Activated naive CD4-positive, alpha-beta T cell treated with anti-CD3 and anti-CD28 coated beads, Interleukin-2, amount 50 U/mL, for 24 hours (primary cell): ENCODE data around the gene CKB.
"Not testable (repeated sequence)": the region's sequence is repeated elsewhere in the genome, so short reads cannot be mapped to it uniquely, and the experiment has no call there.

Source experiments
- H3K27ac Mint-ChIP-seq: one replicate; pipeline ENCODE4 v1.8.0; 2021; ENCODE audit warnings: mild to moderate bottlenecking, mixed read lengths
- H3K27me3 Mint-ChIP-seq: one replicate; pipeline ENCODE4 v1.8.0; 2021; ENCODE audit warnings: mixed read lengths
- H3K36me3 Mint-ChIP-seq: one replicate; pipeline ENCODE4 v1.8.0; 2021; ENCODE audit warnings: mixed read lengths
- H3K4me1 Mint-ChIP-seq: one replicate; pipeline ENCODE4 v1.8.0; 2021; ENCODE audit warnings: mixed read lengths
- H3K4me3 Mint-ChIP-seq: one replicate; pipeline ENCODE4 v1.8.0; 2021; ENCODE audit warnings: mild to moderate bottlenecking, mixed read lengths
- H3K9me3 Mint-ChIP-seq: one replicate; pipeline ENCODE4 v1.8.0; 2021; ENCODE audit warnings: mixed read lengths

Gene CKB

GRCh38 chr14:103514596-103515421, 7.8 kb downstream of the CKB start:
- Mint-ChIP-seq H3K9me3 (no peaks in the 10 kb centered on the region), H3K27me3 (peaks cover 2% of the 10 kb centered on the region)

GRCh38 chr14:103512701-103513611, 9.7 kb downstream of the CKB start:
- no peaks in the 10 kb centered on the region for H3K4me1 Mint-ChIP-seq
- peak overlapping the region; percentile 51 for H3K27ac Mint-ChIP-seq
- peaks cover 5% of the 10 kb centered on the region for H3K36me3 Mint-ChIP-seq
- no peaks in the 10 kb centered on the region for H3K27me3 Mint-ChIP-seq
- no peak overlapping the region for H3K4me3 Mint-ChIP-seq
- no peaks in the 10 kb centered on the region for H3K9me3 Mint-ChIP-seq

More at GRCh38 chr14:103514596-103515421, 7.8 kb downstream of the CKB start:
- Mint-ChIP-seq H3K4me1 (peaks cover 11% of the 10 kb centered on the region), H3K36me3 (peaks cover 4% of the 10 kb centered on the region), H3K4me3 (no peak overlapping the region), H3K27ac (no peak overlapping the region)

DNA sequence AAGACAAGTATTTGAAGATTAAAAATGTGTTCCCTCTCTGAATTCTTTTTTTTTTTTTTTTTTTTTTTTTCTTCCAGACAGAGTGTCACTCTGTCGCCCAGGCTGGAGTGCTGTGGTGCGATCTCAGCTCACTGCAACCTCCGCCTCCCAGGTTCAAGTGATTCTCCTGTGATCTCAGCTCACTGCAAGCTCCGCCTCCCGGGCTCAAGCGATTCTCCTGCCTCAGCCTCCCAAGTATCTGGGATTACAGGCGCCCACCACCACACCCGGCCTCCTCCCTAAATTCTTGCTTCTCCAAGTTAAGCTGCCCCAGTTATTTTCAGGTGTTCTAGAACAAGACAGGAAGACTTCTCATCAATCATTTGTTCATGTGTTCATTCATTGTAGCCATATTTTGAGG, 10.4 kb downstream of the CKB start:
- H3K4me1 Mint-ChIP-seq, H3K9me3 Mint-ChIP-seq, H3K4me3 Mint-ChIP-seq, H3K27ac Mint-ChIP-seq, H3K27me3 Mint-ChIP-seq, H3K36me3 Mint-ChIP-seq: not testable (repeated sequence)

DNA sequence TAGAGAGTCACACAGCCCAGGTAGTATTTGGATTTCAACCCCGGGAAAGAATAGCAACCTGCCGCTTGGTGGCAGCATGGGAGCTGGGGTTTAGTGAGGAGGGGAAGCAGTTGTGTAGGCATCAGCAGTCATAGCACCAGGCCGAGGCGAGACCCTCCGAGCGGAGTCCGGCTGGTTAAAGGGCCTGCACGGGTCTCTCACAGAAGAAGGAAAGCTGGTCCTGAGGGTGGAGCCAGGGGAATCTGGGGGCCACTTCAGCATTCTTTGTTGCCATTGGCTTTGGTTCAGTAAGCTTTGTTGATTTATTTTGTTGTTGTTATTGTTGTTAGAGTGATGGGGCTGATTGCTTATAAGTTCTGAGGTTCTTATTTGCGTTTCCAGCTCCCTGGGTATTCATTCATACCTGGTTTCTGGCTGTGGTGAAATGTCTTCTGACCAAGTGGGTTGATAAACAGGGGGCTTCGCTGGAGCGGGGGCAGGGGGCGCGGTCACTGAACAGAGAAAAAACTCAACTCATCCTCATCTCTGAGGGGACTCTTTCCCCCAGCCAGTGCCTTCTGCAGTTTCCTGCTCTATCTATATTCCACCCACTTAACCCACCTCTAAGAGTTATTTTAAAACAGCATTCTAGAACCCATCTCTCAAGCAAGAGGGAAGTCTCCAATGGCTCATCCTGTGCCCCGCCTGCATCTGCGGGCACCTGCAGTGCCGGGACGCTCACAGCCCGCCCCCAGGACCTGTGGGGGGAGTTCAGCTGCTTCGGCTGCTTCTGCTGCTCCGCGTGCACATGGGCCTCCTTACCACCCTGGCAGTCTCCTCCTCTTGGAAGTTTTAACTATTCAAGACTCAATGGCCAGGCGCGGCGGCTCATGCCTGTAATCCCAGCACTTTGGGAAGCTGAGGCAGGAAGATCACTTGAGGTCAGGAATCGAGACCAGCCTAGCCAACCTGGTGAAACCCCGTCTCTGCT, 11.6 kb downstream of the CKB start:
- Mint-ChIP-seq H3K9me3 (no peaks in the 10 kb centered on the region), H3K4me1 (peaks cover 4% of the 10 kb centered on the region), H3K27me3 (no peaks in the 10 kb centered on the region), H3K36me3 (peaks cover 5% of the 10 kb centered on the region), H3K4me3 (no peak overlapping the region), H3K27ac (no peak overlapping the region)

DNA sequence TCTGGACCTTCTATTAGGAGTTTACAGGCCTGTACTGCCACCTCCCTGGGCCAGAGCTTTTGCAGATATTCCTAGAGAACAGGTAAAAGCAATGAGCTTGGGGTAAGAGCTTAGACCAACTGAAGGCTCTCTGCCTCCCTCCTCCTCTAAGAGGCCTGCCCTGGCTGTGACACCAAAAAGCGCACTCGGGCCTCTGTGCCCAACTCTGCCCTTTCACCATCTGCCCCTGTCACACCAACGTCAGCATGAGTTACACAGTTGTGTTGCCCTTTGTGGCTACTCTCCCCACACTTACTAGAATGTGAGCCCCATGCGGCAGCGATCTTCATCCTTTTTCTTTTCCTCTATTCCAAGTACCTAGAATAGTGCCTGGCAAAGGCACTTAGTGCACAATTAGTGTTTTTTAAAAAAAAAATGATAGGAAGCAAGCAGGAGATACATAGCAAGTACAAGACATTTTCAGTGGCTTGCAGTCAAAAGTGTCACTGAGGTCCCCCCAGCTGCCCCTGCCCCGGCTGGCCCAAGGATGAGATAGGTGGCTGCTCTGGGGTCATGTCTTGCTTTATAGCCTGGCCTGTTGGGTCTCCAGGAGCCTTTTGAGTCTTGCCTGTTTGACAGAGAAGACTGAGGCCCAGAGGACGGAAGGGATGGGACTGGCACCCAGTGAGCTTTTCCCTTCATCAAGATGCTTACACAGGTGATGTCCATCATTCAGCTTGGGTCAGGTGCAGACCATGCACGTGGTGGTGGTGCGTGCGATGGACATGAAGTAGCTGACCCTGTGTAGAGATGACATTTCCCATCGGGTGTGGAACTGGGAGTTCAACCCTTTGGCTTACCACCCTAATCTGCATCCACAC, 12.5 kb downstream of the CKB start:
- Mint-ChIP-seq H3K9me3 (no peaks in the 10 kb centered on the region), H3K36me3 (peaks cover 9% of the 10 kb centered on the region), H3K4me1 (peaks cover 4% of the 10 kb centered on the region), H3K27ac (peak overlapping the region; percentile 46), H3K4me3 (no peak overlapping the region), H3K27me3 (no peaks in the 10 kb centered on the region)

DNA sequence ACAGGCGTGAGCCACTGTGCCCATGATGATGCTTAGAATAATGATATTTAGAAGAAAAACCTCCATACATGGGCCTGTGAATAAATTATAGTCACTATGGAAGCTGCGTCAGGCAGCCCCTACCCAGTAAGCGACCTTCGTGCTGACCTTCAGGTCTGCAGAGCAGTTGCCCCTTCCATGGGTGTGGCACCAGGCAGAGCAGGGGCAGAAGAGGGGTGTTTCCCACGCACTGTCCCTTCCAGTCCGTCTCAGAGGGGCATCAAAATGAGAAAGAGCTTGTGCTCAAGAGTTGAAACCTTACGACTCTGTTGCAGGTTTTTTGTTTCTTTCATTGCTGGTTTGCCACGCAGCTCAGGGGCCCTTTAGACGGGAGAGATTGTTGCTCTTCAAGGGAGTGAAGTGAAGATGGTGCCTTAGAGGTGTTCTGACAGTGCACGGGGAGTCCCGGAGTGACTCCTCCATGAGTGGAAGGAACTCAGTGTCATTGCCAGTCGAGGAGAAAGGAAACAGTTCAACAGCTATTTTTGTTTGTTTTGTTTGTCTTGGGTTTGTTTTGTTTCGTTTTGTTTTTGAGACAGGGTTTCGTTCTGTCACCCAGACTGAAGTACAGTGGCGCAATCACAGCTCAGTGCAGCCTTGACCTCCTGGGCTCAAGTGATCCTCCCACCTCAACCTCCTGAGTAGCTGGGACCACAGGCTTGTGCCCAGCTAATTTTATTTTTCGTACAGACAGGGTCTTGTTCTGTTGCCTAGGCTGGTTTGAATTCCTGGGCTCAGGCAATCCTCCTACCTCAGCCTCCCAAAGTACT, 13.9 kb downstream of the CKB start:
- Mint-ChIP-seq H3K36me3 (peaks cover 10% of the 10 kb centered on the region), H3K4me1 (peaks cover 4% of the 10 kb centered on the region), H3K27ac (no peak overlapping the region), H3K27me3 (no peaks in the 10 kb centered on the region), H3K4me3 (no peak overlapping the region), H3K9me3 (no peaks in the 10 kb centered on the region)

- H3K4me3 Mint-ChIP-seq = no peak overlapping the region
- H3K36me3 Mint-ChIP-seq = peaks cover 10% of the 10 kb centered on the region
- H3K27ac Mint-ChIP-seq = no peak overlapping the region
- H3K27me3 Mint-ChIP-seq = no peaks in the 10 kb centered on the region
- H3K4me1 Mint-ChIP-seq = peaks cover 4% of the 10 kb centered on the region
- no peaks in the 10 kb centered on the region for H3K9me3 Mint-ChIP-seq
These were observed 14.9 kb downstream of the CKB start for GRCh38 chr14:103507751-103508150.

GRCh38 chr14:103504991-103505565, 17.6 kb downstream of the CKB start:
- H3K27ac Mint-ChIP-seq = peak overlapping the region; percentile 38

DNA sequence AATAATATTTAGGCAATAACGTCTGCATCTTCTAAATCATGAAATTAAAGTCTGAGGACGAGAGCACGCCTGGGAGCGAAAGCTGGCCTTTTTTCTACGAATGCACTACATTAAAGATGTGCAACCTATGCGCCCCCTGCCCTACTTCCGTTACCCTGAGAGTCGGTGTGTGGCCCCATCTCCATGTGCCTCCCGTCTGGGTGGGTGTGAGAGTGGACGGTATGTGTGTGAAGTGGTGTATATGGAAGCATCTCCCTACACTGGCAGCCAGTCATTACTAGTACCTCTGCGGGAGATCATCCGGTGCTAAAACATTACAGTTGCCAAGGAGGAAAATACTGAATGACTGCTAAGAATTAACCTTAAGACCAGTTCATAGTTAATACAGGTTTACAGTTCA, 19.3 kb downstream of the CKB start:
- Mint-ChIP-seq H3K27me3 (no peaks in the 10 kb centered on the region), H3K27ac (peak overlapping the region; percentile 17), H3K4me3 (no peak overlapping the region), H3K36me3 (peaks cover 16% of the 10 kb centered on the region), H3K4me1 (peaks cover 13% of the 10 kb centered on the region), H3K9me3 (no peaks in the 10 kb centered on the region)

More at GRCh38 chr14:103504991-103505565, 17.6 kb downstream of the CKB start:
- Mint-ChIP-seq H3K9me3 (no peaks in the 10 kb centered on the region), H3K27me3 (no peaks in the 10 kb centered on the region), H3K4me3 (no peak overlapping the region), H3K36me3 (peaks cover 16% of the 10 kb centered on the region), H3K4me1 (peaks cover 7% of the 10 kb centered on the region)

DNA sequence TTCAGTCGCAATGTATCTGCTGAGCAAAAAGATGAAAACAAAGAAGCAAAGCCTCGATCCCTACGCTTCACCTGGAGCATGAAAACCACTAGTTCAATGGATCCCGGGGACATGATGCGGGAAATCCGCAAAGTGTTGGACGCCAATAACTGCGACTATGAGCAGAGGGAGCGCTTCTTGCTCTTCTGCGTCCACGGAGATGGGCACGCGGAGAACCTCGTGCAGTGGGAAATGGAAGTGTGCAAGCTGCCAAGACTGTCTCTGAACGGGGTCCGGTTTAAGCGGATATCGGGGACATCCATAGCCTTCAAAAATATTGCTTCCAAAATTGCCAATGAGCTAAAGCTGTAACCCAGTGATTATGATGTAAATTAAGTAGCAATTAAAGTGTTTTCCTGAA, 19.8 kb downstream of the CKB start:
- no peak overlapping the region for H3K4me3 Mint-ChIP-seq
- H3K9me3 Mint-ChIP-seq = no peaks in the 10 kb centered on the region
- no peaks in the 10 kb centered on the region for H3K27me3 Mint-ChIP-seq
- H3K27ac Mint-ChIP-seq = peak overlapping the region; percentile 17
- H3K36me3 Mint-ChIP-seq = peaks cover 16% of the 10 kb centered on the region
- peaks cover 13% of the 10 kb centered on the region for H3K4me1 Mint-ChIP-seq

DNA sequence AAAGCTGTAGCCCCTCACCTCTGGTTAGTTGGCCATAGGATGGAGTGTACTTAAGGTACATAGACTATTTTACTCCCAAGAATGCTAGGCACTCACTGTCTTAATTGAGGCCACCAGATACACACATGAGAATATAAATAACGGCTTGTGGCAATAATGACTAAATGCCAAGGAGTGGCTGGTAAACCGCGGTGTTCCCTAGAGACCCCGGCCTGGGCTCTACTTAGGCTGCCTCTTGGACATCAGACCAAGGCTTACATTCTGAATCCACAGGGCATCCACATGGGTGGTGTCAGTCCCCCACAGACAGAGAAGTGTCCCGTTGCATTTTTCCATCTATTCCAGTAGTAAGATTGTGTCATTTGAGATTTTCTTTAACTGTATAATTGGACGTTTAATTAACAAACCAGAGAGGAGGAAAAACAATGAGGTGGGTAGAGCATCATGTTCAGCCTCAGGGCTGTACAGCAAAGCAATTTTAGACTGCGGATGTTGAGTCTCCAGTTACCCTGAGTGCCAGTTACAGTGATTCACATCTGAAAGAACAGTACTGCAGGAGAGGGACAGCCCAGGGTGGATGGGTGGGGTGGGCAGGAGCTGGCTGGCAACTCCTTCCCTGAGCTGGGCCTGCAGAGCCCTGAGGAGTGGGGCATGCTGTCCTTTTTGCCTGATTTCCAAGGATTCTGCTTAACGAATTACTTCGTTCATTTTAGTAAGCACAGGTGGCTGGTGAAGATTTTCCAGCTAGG, 20.5 kb downstream of the CKB start:
- no peak overlapping the region for H3K4me3 Mint-ChIP-seq
- peaks cover 16% of the 10 kb centered on the region for H3K36me3 Mint-ChIP-seq
- H3K9me3 Mint-ChIP-seq = no peaks in the 10 kb centered on the region
- peak overlapping the region; percentile 32 for H3K27ac Mint-ChIP-seq
- peaks cover 9% of the 10 kb centered on the region for H3K4me1 Mint-ChIP-seq
- no peaks in the 10 kb centered on the region for H3K27me3 Mint-ChIP-seq

- peaks cover 9% of the 10 kb centered on the region for H3K4me1 Mint-ChIP-seq
- H3K27ac Mint-ChIP-seq = peak overlapping the region; percentile 8
- H3K36me3 Mint-ChIP-seq = peaks cover 16% of the 10 kb centered on the region
- H3K4me3 Mint-ChIP-seq = no peak overlapping the region
- H3K9me3 Mint-ChIP-seq = no peaks in the 10 kb centered on the region
- no peaks in the 10 kb centered on the region for H3K27me3 Mint-ChIP-seq
These were observed 21.4 kb downstream of the CKB start for GRCh38 chr14:103501041-103501870.
